HG03521 (cell line): Measurements from ENCODE around the gene PCDHGA2.
"Not testable (repeated sequence)": the region's sequence is repeated elsewhere in the genome, so short reads cannot be mapped to it uniquely, and the experiment has no call there.

Experiments used
- ATAC-seq: cut with Tn5 transposase; IDR thresholded peaks from one replicate; pipeline ENCODE4 v1.9.1; 2021; ENCODE audit warnings: mild to moderate bottlenecking, moderate library complexity; ENCODE audit not compliant: unreplicated experiment

PCDHGA2 gene

GRCh38 chr5:141338538-141339306 lies at the start of gene PCDHGA2:
Gene PCDHGA2, plus strand, starts transcription at chr5:141338760.
- no peak for ATAC-seq

GRCh38 chr5:141298376-141298775 lies 40.2 kb upstream of the PCDHGA2 start:
- ATAC-seq, result no peak

- ATAC-seq, result no peak
Observed at GRCh38 chr5:141303756-141304155, 34.8 kb upstream of the PCDHGA2 start, which contains the start of gene SLC25A2. Gene SLC25A2, minus strand, starts transcription at chr5:141304049. Its CDS starts 184 bp downstream, at chr5:141303865.

- no peak for ATAC-seq
Observed at GRCh38 chr5:141306630-141307029, 31.9 kb upstream of the PCDHGA2 start.

GRCh38 chr5:141313711-141314110 lies 24.8 kb upstream of the PCDHGA2 start:
- no peak for ATAC-seq

- ATAC-seq, result not testable (repeated sequence)
Observed at GRCh38 chr5:141316963-141317362, 21.6 kb upstream of the PCDHGA2 start.

GRCh38 chr5:141319202-141319601 lies 19.4 kb upstream of the PCDHGA2 start:
- ATAC-seq, result no peak

- ATAC-seq, result no peak
Observed at GRCh38 chr5:141319699-141320098, 18.9 kb upstream of the PCDHGA2 start.

GRCh38 chr5:141320225-141321169 lies 18.1 kb upstream of the PCDHGA2 start, which contains the start of gene TAF7:
Gene TAF7, minus strand, starts transcription at chr5:141320784. Its CDS starts 740 bp downstream, at chr5:141320044.
- ATAC-seq, result peak; percentile 88

- no peak for ATAC-seq
Observed at GRCh38 chr5:141322261-141322660, 16.3 kb upstream of the PCDHGA2 start.

- peak; percentile 84 for ATAC-seq
Observed at GRCh38 chr5:141326088-141326854, 12.3 kb upstream of the PCDHGA2 start.

GRCh38 chr5:141328231-141328630 lies 10.3 kb upstream of the PCDHGA2 start:
- no peak for ATAC-seq

GRCh38 chr5:141330299-141331080 lies 8.1 kb upstream of the PCDHGA2 start, which contains the start of gene PCDHGA1:
Gene PCDHGA1, plus strand, starts transcription at chr5:141330514.
- no peak for ATAC-seq

GRCh38 chr5:141332571-141332970 lies 6.0 kb upstream of the PCDHGA2 start:
- ATAC-seq, result not testable (repeated sequence)

GRCh38 chr5:141340781-141341354 lies 2.3 kb downstream of the PCDHGA2 start:
- not testable (repeated sequence) for ATAC-seq

GRCh38 chr5:141342773-141343172 lies 4.2 kb downstream of the PCDHGA2 start:
- no peak for ATAC-seq

GRCh38 chr5:141343242-141343952 lies 4.8 kb downstream of the PCDHGA2 start, which contains the start of gene PCDHGA3:
Gene PCDHGA3, plus strand, starts transcription at chr5:141343829. Its CDS starts 205 bp downstream, at chr5:141344034.
- ATAC-seq, result no peak

- ATAC-seq, result no peak
Observed at GRCh38 chr5:141343953-141344463, 5.4 kb downstream of the PCDHGA2 start.
